Measurements from ENCODE around the gene MAPT. TPM values are rescaled to one million over a fixed set of nuclear protein-coding genes. Genes with fewer than 3 reads are reported as not detected.

Gene MAPT
- total and polyA plus RNA-seq, 2 of the 13 experiments (the other 11 are each of a cell fraction or from before 2014, with no cell fraction given): 2.1 to 2.8 TPM

DNA sequence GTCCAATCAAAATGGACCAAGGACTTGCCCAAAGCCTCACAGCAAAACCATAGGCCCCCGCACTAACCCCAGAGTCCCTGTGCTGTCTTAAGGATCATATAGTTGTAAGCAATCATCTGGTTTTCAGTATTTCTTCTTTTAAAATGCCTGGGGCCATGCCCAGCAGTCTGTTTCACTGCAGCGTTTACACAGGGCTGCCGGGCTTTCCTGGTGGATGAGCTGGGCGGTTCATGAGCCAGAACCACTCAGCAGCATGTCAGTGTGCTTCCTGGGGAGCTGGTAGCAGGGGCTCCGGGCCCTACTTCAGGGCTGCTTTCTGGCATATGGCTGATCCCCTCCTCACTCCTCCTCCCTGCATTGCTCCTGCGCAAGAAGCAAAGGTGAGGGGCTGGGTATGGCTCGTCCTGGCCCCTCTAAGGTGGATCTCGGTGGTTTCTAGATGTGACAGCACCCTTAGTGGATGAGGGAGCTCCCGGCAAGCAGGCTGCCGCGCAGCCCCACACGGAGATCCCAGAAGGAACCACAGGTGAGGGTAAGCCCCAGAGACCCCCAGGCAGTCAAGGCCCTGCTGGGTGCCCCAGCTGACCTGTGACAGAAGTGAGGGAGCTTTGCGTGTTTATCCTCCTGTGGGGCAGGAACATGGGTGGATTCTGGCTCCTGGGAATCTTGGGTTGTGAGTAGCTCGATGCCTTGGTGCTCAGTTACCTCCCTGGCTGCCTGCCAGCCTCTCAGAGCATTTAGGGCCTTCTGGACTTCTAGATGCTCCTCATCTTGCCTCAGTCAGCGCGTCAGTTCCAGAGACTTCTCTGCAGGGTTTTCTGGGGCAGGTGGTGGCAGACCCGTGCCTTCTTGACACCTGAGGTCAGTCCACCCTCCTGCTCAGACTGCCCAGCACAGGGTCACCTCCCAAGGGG lies 79.8 kb downstream of the MAPT start (continued):
- TF ChIP-seq, protein P1, sequence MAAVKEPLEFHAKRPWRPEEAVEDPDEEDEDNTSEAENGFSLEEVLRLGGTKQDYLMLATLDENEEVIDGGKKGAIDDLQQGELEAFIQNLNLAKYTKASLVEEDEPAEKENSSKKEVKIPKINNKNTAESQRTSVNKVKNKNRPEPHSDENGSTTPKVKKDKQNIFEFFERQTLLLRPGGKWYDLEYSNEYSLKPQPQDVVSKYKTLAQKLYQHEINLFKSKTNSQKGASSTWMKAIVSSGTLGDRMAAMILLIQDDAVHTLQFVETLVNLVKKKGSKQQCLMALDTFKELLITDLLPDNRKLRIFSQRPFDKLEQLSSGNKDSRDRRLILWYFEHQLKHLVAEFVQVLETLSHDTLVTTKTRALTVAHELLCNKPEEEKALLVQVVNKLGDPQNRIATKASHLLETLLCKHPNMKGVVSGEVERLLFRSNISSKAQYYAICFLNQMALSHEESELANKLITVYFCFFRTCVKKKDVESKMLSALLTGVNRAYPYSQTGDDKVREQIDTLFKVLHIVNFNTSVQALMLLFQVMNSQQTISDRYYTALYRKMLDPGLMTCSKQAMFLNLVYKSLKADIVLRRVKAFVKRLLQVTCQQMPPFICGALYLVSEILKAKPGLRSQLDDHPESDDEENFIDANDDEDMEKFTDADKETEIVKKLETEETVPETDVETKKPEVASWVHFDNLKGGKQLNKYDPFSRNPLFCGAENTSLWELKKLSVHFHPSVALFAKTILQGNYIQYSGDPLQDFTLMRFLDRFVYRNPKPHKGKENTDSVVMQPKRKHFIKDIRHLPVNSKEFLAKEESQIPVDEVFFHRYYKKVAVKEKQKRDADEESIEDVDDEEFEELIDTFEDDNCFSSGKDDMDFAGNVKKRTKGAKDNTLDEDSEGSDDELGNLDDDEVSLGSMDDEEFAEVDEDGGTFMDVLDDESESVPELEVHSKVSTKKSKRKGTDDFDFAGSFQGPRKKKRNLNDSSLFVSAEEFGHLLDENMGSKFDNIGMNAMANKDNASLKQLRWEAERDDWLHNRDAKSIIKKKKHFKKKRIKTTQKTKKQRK (IDR thresholded peaks at IDR 0.05; ENCODE audit: low read length): no peak
- TF ChIP-seq TBL1XR1 (IDR thresholded peaks at IDR 0.05; ENCODE audit: borderline replicate concordance, low read length, partially characterized antibody): no peak
- TF ChIP-seq, protein P2, sequence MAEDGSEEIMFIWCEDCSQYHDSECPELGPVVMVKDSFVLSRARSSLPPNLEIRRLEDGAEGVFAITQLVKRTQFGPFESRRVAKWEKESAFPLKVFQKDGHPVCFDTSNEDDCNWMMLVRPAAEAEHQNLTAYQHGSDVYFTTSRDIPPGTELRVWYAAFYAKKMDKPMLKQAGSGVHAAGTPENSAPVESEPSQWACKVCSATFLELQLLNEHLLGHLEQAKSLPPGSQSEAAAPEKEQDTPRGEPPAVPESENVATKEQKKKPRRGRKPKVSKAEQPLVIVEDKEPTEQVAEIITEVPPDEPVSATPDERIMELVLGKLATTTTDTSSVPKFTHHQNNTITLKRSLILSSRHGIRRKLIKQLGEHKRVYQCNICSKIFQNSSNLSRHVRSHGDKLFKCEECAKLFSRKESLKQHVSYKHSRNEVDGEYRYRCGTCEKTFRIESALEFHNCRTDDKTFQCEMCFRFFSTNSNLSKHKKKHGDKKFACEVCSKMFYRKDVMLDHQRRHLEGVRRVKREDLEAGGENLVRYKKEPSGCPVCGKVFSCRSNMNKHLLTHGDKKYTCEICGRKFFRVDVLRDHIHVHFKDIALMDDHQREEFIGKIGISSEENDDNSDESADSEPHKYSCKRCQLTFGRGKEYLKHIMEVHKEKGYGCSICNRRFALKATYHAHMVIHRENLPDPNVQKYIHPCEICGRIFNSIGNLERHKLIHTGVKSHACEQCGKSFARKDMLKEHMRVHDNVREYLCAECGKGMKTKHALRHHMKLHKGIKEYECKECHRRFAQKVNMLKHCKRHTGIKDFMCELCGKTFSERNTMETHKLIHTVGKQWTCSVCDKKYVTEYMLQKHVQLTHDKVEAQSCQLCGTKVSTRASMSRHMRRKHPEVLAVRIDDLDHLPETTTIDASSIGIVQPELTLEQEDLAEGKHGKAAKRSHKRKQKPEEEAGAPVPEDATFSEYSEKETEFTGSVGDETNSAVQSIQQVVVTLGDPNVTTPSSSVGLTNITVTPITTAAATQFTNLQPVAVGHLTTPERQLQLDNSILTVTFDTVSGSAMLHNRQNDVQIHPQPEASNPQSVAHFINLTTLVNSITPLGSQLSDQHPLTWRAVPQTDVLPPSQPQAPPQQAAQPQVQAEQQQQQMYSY (CRISPR knock-in tag; IDR thresholded peaks at IDR 0.05): no peak
- TF ChIP-seq ZNF251 (CRISPR knock-in tag; IDR thresholded peaks at IDR 0.05): no peak

All from HepG2 (cell line).